Ammon's horn (tissue), 1 donor: ENCODE data around the gene MYO7B.
A peak's percentile ranks its signal among the peaks of the same experiment; 100 is the strongest.
"Not testable (repeated sequence)": the region's sequence is repeated elsewhere in the genome, so short reads cannot be mapped to it uniquely, and the experiment has no call there.

ENCODE experiments used
- DNase-seq: peaks from one replicate; pipeline ENCODE4 v3.0.0-alpha.2; 2016; ENCODE audit warnings: low spot score

The MYO7B gene

GRCh38 chr2:127552846-127553245, 17.4 kb downstream of the MYO7B start:
- no peak for DNase-seq

GRCh38 chr2:127558911-127559310, 23.4 kb downstream of the MYO7B start:
- DNase-seq: no peak

GRCh38 chr2:127559454-127559853, 24.0 kb downstream of the MYO7B start:
- no peak for DNase-seq

GRCh38 chr2:127560201-127560930, 24.9 kb downstream of the MYO7B start:
- DNase-seq: peak; percentile 59

- DNase-seq: no peak
Observed at GRCh38 chr2:127560931-127561280, 25.4 kb downstream of the MYO7B start.

- no peak for DNase-seq
Observed at GRCh38 chr2:127561371-127561770, 25.9 kb downstream of the MYO7B start.

- DNase-seq: no peak
Observed at GRCh38 chr2:127562936-127563335, 27.5 kb downstream of the MYO7B start.

- DNase-seq: no peak
Observed at GRCh38 chr2:127563458-127564428, 28.3 kb downstream of the MYO7B start.

GRCh38 chr2:127564429-127565260, 29.2 kb downstream of the MYO7B start:
- DNase-seq: no peak

- no peak for DNase-seq
Observed at GRCh38 chr2:127565261-127566138, 30.0 kb downstream of the MYO7B start.

- no peak for DNase-seq
Observed at GRCh38 chr2:127566139-127566417, 30.6 kb downstream of the MYO7B start.

GRCh38 chr2:127566576-127566975, 31.1 kb downstream of the MYO7B start:
- DNase-seq: no peak

GRCh38 chr2:127567351-127567854, 31.9 kb downstream of the MYO7B start:
- no peak for DNase-seq

GRCh38 chr2:127568128-127568527, 32.6 kb downstream of the MYO7B start:
- no peak for DNase-seq

GRCh38 chr2:127569666-127570065, 34.2 kb downstream of the MYO7B start:
- no peak for DNase-seq

- DNase-seq: peak; percentile 21
Observed at GRCh38 chr2:127570282-127571250, 35.1 kb downstream of the MYO7B start.

- not testable (repeated sequence) for DNase-seq
Observed at GRCh38 chr2:127572352-127572751, 36.9 kb downstream of the MYO7B start.

- DNase-seq: no peak
Observed at GRCh38 chr2:127572841-127573240, 37.4 kb downstream of the MYO7B start.

GRCh38 chr2:127573298-127573697, 37.8 kb downstream of the MYO7B start:
- DNase-seq: no peak

- no peak for DNase-seq
Observed at GRCh38 chr2:127573771-127574170, 38.3 kb downstream of the MYO7B start.
